IMR-90 (cell line): ENCODE data around the gene IRAK2. TPM values are rescaled to one million over a fixed set of nuclear protein-coding genes. Genes with fewer than 3 reads are reported as not detected.

Experiments
- ATAC-seq: fragments of 200-7000 bp; cut with Tn5 transposase; 2 replicates; pipeline ENCODE4 v1.9.1; 2020; ENCODE audit warnings: low read depth, mild to moderate bottlenecking, moderate library complexity
- BruUV-seq: library from RNA; stranded (reverse); fragments of 400-500 nt; replicated peaks from 2 replicates; lab custom pipeline; 2021; lab: Mats Ljungman, UMichigan
- CTCF ChIA-PET: fragments of 300-600 bp; formaldehyde crosslinking; extraction: SDS; loops from one replicate; lab custom pipeline; 2021; ENCODE audit warnings: antibody characterized with exemption; lab: Yijun Ruan, JAX
- POLR2A ChIA-PET: fragments of 300-600 bp; sonication (Branson Sonifier 250); formaldehyde crosslinking; loops from one replicate; lab custom pipeline; 2022; ENCODE audit warnings: antibody characterized with exemption; ENCODE audit not compliant: unreplicated experiment; lab: Charles Lee
- DNase-seq: peaks from one replicate; pipeline ENCODE4 v3.0.0; 2013
- H2AFZ ChIP-seq: replicated peaks from 2 replicates; pipeline ENCODE3; 2013; ENCODE audit warnings: low read length, mild to moderate bottlenecking; ENCODE audit not compliant: poor library complexity
- H2AK5ac ChIP-seq: 2 replicates; pipeline ENCODE4 v1.6.1; 2013; ENCODE audit warnings: low read depth, low read length, inconsistent platforms
- H2AK9ac ChIP-seq: replicated peaks from 2 replicates; pipeline ENCODE3; 2013; ENCODE audit warnings: mild to moderate bottlenecking, low read depth, low read length, moderate library complexity; ENCODE audit not compliant: poor library complexity
- H2BK120ac ChIP-seq: 2 replicates; pipeline ENCODE4 v1.6.1; 2013; ENCODE audit warnings: low read depth, low read length, inconsistent platforms
- H2BK15ac ChIP-seq: 3 replicates; pipeline ENCODE4 v1.6.1; 2013; ENCODE audit warnings: low read depth, low read length, inconsistent platforms
- H2BK20ac ChIP-seq: 2 replicates; pipeline ENCODE4 v1.6.1; 2013; ENCODE audit warnings: low read depth, mild to moderate bottlenecking, inconsistent platforms, low read length, moderate library complexity
- H2BK5ac ChIP-seq: 2 replicates; pipeline ENCODE4 v1.6.1; 2013; ENCODE audit warnings: mild to moderate bottlenecking, low read depth, low read length, inconsistent platforms; ENCODE audit not compliant: poor library complexity, severe bottlenecking
- H3K14ac ChIP-seq: replicated peaks from 2 replicates; pipeline ENCODE4 v1.6.1; 2013; ENCODE audit warnings: low read depth, low read length, inconsistent platforms
- H3K18ac ChIP-seq: 2 replicates; pipeline ENCODE4 v1.6.1; 2013; ENCODE audit warnings: low read depth, low read length, control low read depth
- H3K23ac ChIP-seq: 2 replicates; pipeline ENCODE4 v1.6.1; 2013; ENCODE audit warnings: low read depth, low read length, inconsistent platforms
- H3K27ac ChIP-seq: 2 replicates; pipeline ENCODE4 v1.5.1; 2013; ENCODE audit warnings: mild to moderate bottlenecking, control low read depth, low read length; ENCODE audit not compliant: insufficient read depth
- H3K27me3 ChIP-seq: 2 replicates; pipeline ENCODE4 v1.6.1; 2013; ENCODE audit warnings: low read length; ENCODE audit not compliant: control insufficient read depth, insufficient read depth
- H3K36me3 ChIP-seq: 2 replicates; pipeline ENCODE4 v1.6.1; 2013; ENCODE audit warnings: low read length, mixed read lengths; ENCODE audit not compliant: control insufficient read depth, insufficient read depth
- H3K4ac ChIP-seq: 2 replicates; pipeline ENCODE4 v1.6.1; 2013; ENCODE audit warnings: low read depth, low read length, inconsistent platforms
- H3K4me1 ChIP-seq: 2 replicates; pipeline ENCODE4 v1.6.1; 2013; ENCODE audit warnings: low read length, mixed read lengths; ENCODE audit not compliant: control insufficient read depth, insufficient read depth
- H3K4me2 ChIP-seq: 2 replicates; pipeline ENCODE4 v1.6.1; 2013; ENCODE audit warnings: low read depth, mild to moderate bottlenecking, control low read depth, low read length, moderate library complexity
- H3K4me3 ChIP-seq: 2 replicates; pipeline ENCODE4 v1.5.1; 2013; ENCODE audit warnings: low read depth, mild to moderate bottlenecking, control low read depth, low read length, moderate library complexity; ENCODE audit not compliant: insufficient read depth
- H3K56ac ChIP-seq: 2 replicates; pipeline ENCODE4 v1.6.1; 2013; ENCODE audit warnings: low read length, inconsistent platforms; ENCODE audit not compliant: insufficient read depth; ENCODE audit errors: extremely low read depth
- H3K79me1 ChIP-seq, 2 experiments: 2 replicates each; pipeline ENCODE4 v1.6.1; 2013; ENCODE audit warnings: low read length in 2 of 2, inconsistent platforms in 1 of 2, low read depth in 1 of 2
- H3K9ac ChIP-seq: 2 replicates; pipeline ENCODE4 v1.6.1; 2013; ENCODE audit warnings: low read depth, low read length, control low read depth
- H3K9me1 ChIP-seq: 2 replicates; pipeline ENCODE4 v1.6.1; 2013; ENCODE audit warnings: low read length, inconsistent platforms; ENCODE audit not compliant: insufficient read depth
- H3K9me3 ChIP-seq: 2 replicates; pipeline ENCODE4 v1.6.1; 2013; ENCODE audit warnings: low read length; ENCODE audit not compliant: control insufficient read depth, insufficient read depth
- H4K20me1 ChIP-seq: 2 replicates; pipeline ENCODE4 v1.6.1; 2013; ENCODE audit warnings: low read length, inconsistent platforms; ENCODE audit not compliant: insufficient read depth
- H4K5ac ChIP-seq: 2 replicates; pipeline ENCODE4 v1.6.1; 2013; ENCODE audit warnings: mild to moderate bottlenecking, low read depth, low read length, control low read depth
- H4K8ac ChIP-seq, 2 experiments: 2 replicates each; pipeline ENCODE4 v1.6.1; 2013; ENCODE audit warnings: low read depth in 2 of 2, low read length in 2 of 2, control low read depth in 1 of 2, inconsistent platforms in 1 of 2
- H4K91ac ChIP-seq: 2 replicates; pipeline ENCODE4 v1.6.1; 2013; ENCODE audit warnings: low read depth, low read length, inconsistent platforms; ENCODE audit not compliant: insufficient read depth
- BHLHE40 ChIP-seq: fragments of 150-350 bp; IDR thresholded peaks from 2 replicates; pipeline ENCODE4 v1.6.1; 2016; ENCODE audit warnings: mild to moderate bottlenecking, low read depth, low read length
- CEBPB ChIP-seq: IDR thresholded peaks from 2 replicates; pipeline ENCODE4 v1.6.1; 2012; ENCODE audit warnings: low read depth, low read length, improper control_type of control experiment
- CTCF ChIP-seq: conservative IDR thresholded peaks from 2 replicates; pipeline ENCODE4 v1.5.1; 2012; ENCODE audit warnings: mild to moderate bottlenecking, low read depth, low read length, improper control_type of control experiment
- MAZ ChIP-seq: IDR thresholded peaks from 2 replicates; pipeline ENCODE4 v1.6.1; 2012; ENCODE audit warnings: low read depth, mild to moderate bottlenecking, low read length, improper control_type of control experiment, moderate library complexity, borderline replicate concordance
- POLR2A ChIP-seq: IDR thresholded peaks from 2 replicates; pipeline ENCODE4 v1.6.1; 2012; ENCODE audit warnings: mild to moderate bottlenecking, low read depth, low read length
- RFX5 ChIP-seq: IDR thresholded peaks from 2 replicates; pipeline ENCODE4 v1.8.0; 2012; ENCODE audit warnings: low read depth, mild to moderate bottlenecking, low read length, moderate library complexity
- WGBS, 2 experiments: methylation state at CpG; one replicate each; pipeline versions ENCODE4 v1.1.5 to v1.1.7; 2013; ENCODE audit warnings: missing lambda C conversion rate in 2 of 2; ENCODE audit not compliant: insufficient read length in 1 of 2; ENCODE audit errors: extremely low coverage in 2 of 2; 5-methylcytosine and 5-hydroxymethylcytosine counted together
- dilution Hi-C: fragments of 300-500 bp; cut with HindIII; formaldehyde crosslinking; loops from one replicate; pipeline ENCODE4 v1.14.3; 2018; ENCODE audit warnings: low sequenced_read_pairs; ENCODE audit not compliant: unreplicated experiment
- in situ Hi-C: fragments of 300-500 bp; cut with MboI; formaldehyde crosslinking; loops from 3 replicates; pipeline ENCODE4 v1.14.3; 2019; ENCODE audit warnings: low sequenced_read_pairs, inconsistent platforms, mixed read lengths
- intact Hi-C: fragments of 100-400 bp; cut with micrococcal nuclease; formaldehyde crosslinking; loops from 2 replicates; pipeline ENCODE4 v1.10.0; 2022
- polyA plus RNA-seq, 3 experiments: library from polyadenylated mRNA; depleted of rRNA; stranded (reverse); fragments of >200 nt; gene quantifications; 2 replicates each; pipeline ENCODE4 v1.2.3, GENCODE V29; 2012; ENCODE audit warnings: low replicate concordance in 1 of 3
- total RNA-seq: library from RNA; depleted of rRNA; stranded (reverse); fragments of >200 nt; gene quantifications from 2 replicates; pipeline ENCODE4 v1.2.3, GENCODE V29; 2012
- TF ChIP-seq, protein P1 (sequence below): fragments of 150-350 bp; IDR thresholded peaks from 2 replicates; pipeline ENCODE4 v1.6.1; 2016; ENCODE audit warnings: low read depth, mild to moderate bottlenecking, low read length, moderate library complexity, borderline replicate concordance

Gene IRAK2
- total and polyA plus RNA-seq, 2 of the 4 experiments (the other 2 are of a cell fraction), result 6.9 to 8.1 TPM

GRCh38 chr3:10170915-10171478, 6.3 kb downstream of the IRAK2 start:
- Histone ChIP-seq H4K91ac (no peak overlapping the region), H3K4me3 (no peak overlapping the region), H2BK15ac (no peak overlapping the region), H2BK120ac (no peak overlapping the region), H3K4ac (peak overlapping the region; percentile 7), H4K20me1 (no peaks in the 10 kb centered on the region), H2AFZ (no peak overlapping the region), H4K5ac (no peak overlapping the region), H3K4me1 (peaks cover 6% of the 10 kb centered on the region; the same call in 1 of the 2 replicates), H3K36me3 (peaks cover 2% of the 10 kb centered on the region; the same call in 1 of the 2 replicates), H3K14ac (no peak overlapping the region), H3K4me2 (no peak overlapping the region), H3K27ac (no peak overlapping the region), H3K18ac (no peak overlapping the region), H3K9me3 (no peaks in the 10 kb centered on the region), H4K8ac (no peak overlapping the region), H3K27me3 (no peaks in the 10 kb centered on the region), H3K56ac (no peak overlapping the region), H3K9ac (no peak overlapping the region), H2AK5ac (no peak overlapping the region), H2AK9ac (no peak overlapping the region), H2BK5ac (no peak overlapping the region), H2BK20ac (no peak overlapping the region), H3K23ac (no peak overlapping the region), H3K9me1 (peaks cover 4% of the 10 kb centered on the region; the same call in 1 of the 2 replicates), H3K79me1 (peaks cover 20 to 57% of the 10 kb centered on the region in 2 experiments)
- WGBS, 2 experiments, result 92% methylated on average over 6 of the region's 13 CpGs; no CpG with 5 or more reads in 1 of the 2 experiments
- BruUV-seq, result no TSS peak
- in situ Hi-C loops (no loop called here), intact Hi-C loops (no loop called here), dilution Hi-C loops (no loop called here)
- no peak for DNase-seq
- POLR2A ChIA-PET, result no interaction called here
- TF ChIP-seq CEBPB (no peak), MAZ (no peak), POLR2A (no peak), CTCF (no peak), RFX5 (no peak), BHLHE40 (no peak)
- TF ChIP-seq, protein P1, sequence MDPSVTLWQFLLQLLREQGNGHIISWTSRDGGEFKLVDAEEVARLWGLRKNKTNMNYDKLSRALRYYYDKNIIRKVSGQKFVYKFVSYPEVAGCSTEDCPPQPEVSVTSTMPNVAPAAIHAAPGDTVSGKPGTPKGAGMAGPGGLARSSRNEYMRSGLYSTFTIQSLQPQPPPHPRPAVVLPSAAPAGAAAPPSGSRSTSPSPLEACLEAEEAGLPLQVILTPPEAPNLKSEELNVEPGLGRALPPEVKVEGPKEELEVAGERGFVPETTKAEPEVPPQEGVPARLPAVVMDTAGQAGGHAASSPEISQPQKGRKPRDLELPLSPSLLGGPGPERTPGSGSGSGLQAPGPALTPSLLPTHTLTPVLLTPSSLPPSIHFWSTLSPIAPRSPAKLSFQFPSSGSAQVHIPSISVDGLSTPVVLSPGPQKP, result no peak
- CTCF ChIA-PET, result no interaction called here
- no peak for ATAC-seq
